ENCODE measurements around the gene EHF.

- TF ChIP-seq POLR2A (IDR thresholded peaks at IDR 0.05; ENCODE audit: low read depth, low read length) = no peak
- TF ChIP-seq POU2F2 (IDR thresholded peaks at IDR 0.05; ENCODE audit: low read depth, low read length) = peak; percentile 81; the same call in 1 of the 2 replicates
- no peak for TF ChIP-seq POLR2AphosphoS5 (IDR thresholded peaks at IDR 0.05; ENCODE audit: low read depth, low read length)
- no peak for TF ChIP-seq TAF1 (IDR thresholded peaks at IDR 0.05; ENCODE audit: low read depth, low read length)
Measured at GRCh38 chr11:34650528-34650927, 29.6 kb downstream of the EHF start.

Measured in GM12891 (cell line).